ENCODE results near the gene BRD3. TPM values are rescaled to one million over a fixed set of nuclear protein-coding genes. Genes with fewer than 3 reads are reported as not detected.

The BRD3 gene
- total and polyA plus RNA-seq, 2 of the 8 experiments (the other 6 are each of a cell fraction or from before 2014, with no cell fraction given) = 31.0 to 82.7 TPM

DNA sequence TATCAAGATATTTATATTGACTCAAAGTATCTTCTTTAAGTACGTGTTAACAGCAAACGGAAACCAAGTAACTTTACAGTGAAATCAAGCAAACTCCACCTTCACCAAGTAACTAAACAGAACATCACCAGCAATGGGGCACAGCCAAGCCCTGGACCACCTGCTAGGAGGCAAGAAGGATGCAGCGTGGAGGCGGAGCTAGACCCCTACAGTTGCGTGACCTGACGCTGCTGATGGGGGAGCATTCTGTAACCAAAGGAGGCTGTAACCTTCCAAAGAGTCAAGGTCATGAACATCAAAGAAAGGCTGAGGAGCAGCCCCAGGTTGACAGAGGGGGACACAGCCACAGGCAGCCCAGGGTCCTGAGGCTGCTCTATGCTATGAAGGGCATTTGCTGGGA is 81.8 kb downstream of the BRD3 start:
- 70% methylated on average over 6 of the region's 6 CpGs; no CpG with 5 or more reads in 1 of the 2 experiments for WGBS, 2 experiments (ENCODE audit: extremely low coverage in 1 of 2, insufficient coverage in 1 of 2, insufficient read length in 1 of 2, insufficient replicate concordance in 2 of 2, low coverage in 1 of 2, low lambda C conversion rate in 2 of 2, missing lambda C conversion rate in 1 of 2)
- CTCF ChIA-PET (ENCODE audit: partially characterized antibody) = interaction anchor here (1.2 to 1.4 kb wide), 2 partner anchors 8 to 204 kb away, joined by 3 to 6 read pairs; no protein-coding TSS in a partner anchor
- no peak overlapping the region for H2BK5ac ChIP-seq (ENCODE audit: low read depth, low read length)
- POLR2A ChIA-PET (ENCODE audit: partially characterized antibody) = no interaction called here
- H2BK120ac ChIP-seq (replicated peaks; ENCODE audit: low read depth, low read length) = no peak overlapping the region
- no peak overlapping the region for H2BK15ac ChIP-seq (ENCODE audit: low read length)
- peaks cover 20 to 93% of the 10 kb centered on the region in 2 experiments; a peak in 3 of 4 replicates for H3K79me2 ChIP-seq (ENCODE audit: control insufficient read depth in 1 of 2, insufficient read depth in 2 of 2, low read length in 2 of 2)
- no peak overlapping the region for H4K91ac ChIP-seq (replicated peaks; ENCODE audit: insufficient read length, low read length)
- H3K36me3 ChIP-seq (ENCODE audit: control insufficient read depth in 2 of 4, insufficient read depth in 4 of 4, low read length in 3 of 4) = no peaks in the 10 kb centered on the region
- no peak overlapping the region for H4K8ac ChIP-seq (ENCODE audit: extremely low read depth, insufficient read depth, low read length)
- no peak for DNase-seq (ENCODE audit: low read depth in 1 of 2, low spot score in 2 of 2)
- H3K9me3 ChIP-seq (ENCODE audit: insufficient read depth in 2 of 2, low read depth in 1 of 2, low read length in 1 of 2) = no peaks in the 10 kb centered on the region
- H3K79me1 ChIP-seq (ENCODE audit: low read depth, low read length) = peaks cover 21% of the 10 kb centered on the region
- H3K27ac ChIP-seq (ENCODE audit: low read depth, low read length) = no peak overlapping the region
- no peak overlapping the region for H3K4me2 ChIP-seq (ENCODE audit: insufficient read depth in 1 of 2, low read depth in 2 of 2, low read length in 2 of 2)
- H3K9ac ChIP-seq (replicated peaks in 1 of 4; ENCODE audit: extremely low read depth in 1 of 4, low read depth in 3 of 4, low read length in 3 of 4) = no peak overlapping the region
- H2BK12ac ChIP-seq (ENCODE audit: low read depth, low read length) = no peak overlapping the region
- peaks cover 31 to 37% of the 10 kb centered on the region in 2 experiments for H4K20me1 ChIP-seq (replicated peaks in 1 of 2; ENCODE audit: control insufficient read depth in 1 of 2, insufficient read depth in 2 of 2, low read length in 2 of 2)
- TF ChIP-seq NANOG (IDR thresholded peaks at IDR 0.05; ENCODE audit: insufficient read depth, low read depth, low read length, poor library complexity, severe bottlenecking) = no peak
- TF ChIP-seq CBX8 (IDR thresholded peaks at IDR 0.05; ENCODE audit: borderline replicate concordance, low read depth, low read length) = no peak
- TF ChIP-seq KDM1A (IDR thresholded peaks at IDR 0.05; ENCODE audit: borderline replicate concordance, low read length) = no peak
- no peak for TF ChIP-seq HDAC2 (IDR thresholded peaks at IDR 0.05; ENCODE audit: borderline replicate concordance in 1 of 2, low read depth in 2 of 2, low read length in 2 of 2)
- no peak for TF ChIP-seq SIX5 (IDR thresholded peaks at IDR 0.05; ENCODE audit: low read depth, low read length)
- no peak for TF ChIP-seq MAFK (IDR thresholded peaks at IDR 0.05; ENCODE audit: low read depth, low read length)
- no peak overlapping the region for H2BK20ac ChIP-seq (ENCODE audit: low read length)
- H3K4ac ChIP-seq (replicated peaks; ENCODE audit: insufficient read length, low read depth, low read length) = no peak overlapping the region
- peaks cover 0 to 19% (median 10%) of the 10 kb centered on the region in 4 experiments; a peak in 5 of 7 replicates for H3K4me1 ChIP-seq (replicated peaks in 1 of 4; ENCODE audit: control insufficient read depth in 3 of 4, insufficient read depth in 4 of 4, low read length in 3 of 4)
- no peak overlapping the region for H3K18ac ChIP-seq (ENCODE audit: extremely low read depth, low read length)
- H3K23ac ChIP-seq (ENCODE audit: insufficient read length) = no peak overlapping the region
- no peak for FAIRE-seq
- no peaks in the 10 kb centered on the region; the same call in 1 of the 2 replicates for H3K23me2 ChIP-seq (ENCODE audit: low read depth, low read length)
- H3K4me3 ChIP-seq (ENCODE audit: extremely low read depth in 1 of 4, insufficient read depth in 2 of 4, low read depth in 3 of 4, low read length in 4 of 4) = no peak overlapping the region
- no peak overlapping the region for H2AFZ ChIP-seq (ENCODE audit: low read length)
- H3K56ac ChIP-seq (replicated peaks; ENCODE audit: insufficient read length, low read depth, low read length) = no peak overlapping the region
- no peak overlapping the region for H3K14ac ChIP-seq (ENCODE audit: insufficient read length)
- no peak overlapping the region for H2AK5ac ChIP-seq (ENCODE audit: low read depth, low read length)
- H3K27me3 ChIP-seq (replicated peaks in 1 of 4; ENCODE audit: control insufficient read depth in 3 of 4, extremely low read depth in 1 of 4, insufficient read depth in 3 of 4, low read length in 3 of 4) = no peaks in the 10 kb centered on the region
- no peak overlapping the region for H4K5ac ChIP-seq (ENCODE audit: insufficient read length, low read depth, low read length)
